HEK293 (cell line): ENCODE data around the gene ECHDC1.

Source experiments
- CTCF ChIA-PET: fragments of 350-600 bp; formaldehyde crosslinking; extraction: SDS; loops from one replicate; lab custom pipeline; 2021; ENCODE audit warnings: antibody characterized with exemption; lab: Yijun Ruan, JAX
- POLR2A ChIA-PET: fragments of 300-600 bp; formaldehyde crosslinking; extraction: SDS; loops from one replicate; lab custom pipeline; 2020; ENCODE audit warnings: antibody characterized with exemption, inconsistent platforms; lab: Yijun Ruan, JAX
- H3K27ac ChIP-seq: fragments of 200-500 bp; sonication (Bioruptor generic); 2 replicates; pipeline ENCODE4 v1.5.1; 2014; ENCODE audit warnings: low read depth, low read length, control low read depth, inconsistent platforms; ENCODE audit errors: extremely low read depth
- H3K36me3 ChIP-seq, 2 experiments: fragments of 200-500 bp in 1 of 2; sonication (Bioruptor generic) in 1 of 2; 1 replicate in 1 of 2; 2 replicates in 1 of 2; pipeline ENCODE4 v1.5.1; 2014 to 2017; ENCODE audit warnings: inconsistent platforms in 2 of 2, low read length in 2 of 2; ENCODE audit not compliant: control insufficient read depth in 2 of 2, insufficient read depth in 1 of 2
- H3K4me1 ChIP-seq: fragments of 200-500 bp; sonication (Bioruptor generic); 2 replicates; pipeline ENCODE4 v1.5.1; 2014; ENCODE audit warnings: mild to moderate bottlenecking, low read length, inconsistent platforms; ENCODE audit not compliant: control insufficient read depth, insufficient read depth
- H3K4me3 ChIP-seq: 2 replicates; pipeline ENCODE4 v1.5.1; 2011; ENCODE audit warnings: low read depth, mild to moderate bottlenecking, control low read depth, low read length, moderate library complexity
- H3K9me3 ChIP-seq: fragments of 200-500 bp; sonication (Bioruptor generic); 2 replicates; pipeline ENCODE4 v1.5.1; 2014; ENCODE audit warnings: low read depth, low read length, inconsistent platforms; ENCODE audit not compliant: control insufficient read depth, insufficient read depth
- FEZF1 ChIP-seq: fragments of 450-650 bp; formaldehyde crosslinking; IDR thresholded peaks from 2 replicates; pipeline ENCODE4 v1.5.1; 2016; ENCODE audit warnings: missing biosample characterization, missing genetic modification characterization
- PRDM4 ChIP-seq: fragments of 450-650 bp; formaldehyde crosslinking; IDR thresholded peaks from 2 replicates; pipeline ENCODE4 v1.5.1; 2017; ENCODE audit warnings: missing biosample characterization, missing genetic modification characterization
- SCRT2 ChIP-seq: fragments of 450-650 bp; formaldehyde crosslinking; IDR thresholded peaks from 2 replicates; pipeline ENCODE4 v1.5.1; 2016; ENCODE audit warnings: missing biosample characterization, missing genetic modification characterization
- SP7 ChIP-seq: fragments of 450-650 bp; formaldehyde crosslinking; IDR thresholded peaks from 2 replicates; pipeline ENCODE4 v1.5.1; 2016; ENCODE audit warnings: missing biosample characterization, missing genetic modification characterization
- ZBTB1 ChIP-seq: fragments of 450-650 bp; formaldehyde crosslinking; IDR thresholded peaks from 2 replicates; pipeline ENCODE4 v1.5.1; 2016; ENCODE audit warnings: missing biosample characterization, missing genetic modification characterization
- ZNF157 ChIP-seq: fragments of 450-650 bp; formaldehyde crosslinking; IDR thresholded peaks from 2 replicates; pipeline ENCODE4 v1.5.1; 2016; ENCODE audit warnings: missing biosample characterization, missing genetic modification characterization
- ZNF174 ChIP-seq: fragments of 450-650 bp; formaldehyde crosslinking; IDR thresholded peaks from 2 replicates; pipeline ENCODE4 v1.5.0; 2017; ENCODE audit warnings: missing biosample characterization, mild to moderate bottlenecking, missing genetic modification characterization
- ZNF19 ChIP-seq: fragments of 450-650 bp; formaldehyde crosslinking; IDR thresholded peaks from 2 replicates; pipeline ENCODE4; 2016; ENCODE audit warnings: missing biosample characterization, missing genetic modification characterization, low read depth
- ZNF239 ChIP-seq: fragments of 450-650 bp; formaldehyde crosslinking; IDR thresholded peaks from 2 replicates; pipeline ENCODE4 v1.5.1; 2016; ENCODE audit warnings: missing biosample characterization, missing genetic modification characterization
- ZNF266 ChIP-seq: fragments of 450-650 bp; formaldehyde crosslinking; IDR thresholded peaks from 2 replicates; pipeline ENCODE4 v1.5.1; 2016; ENCODE audit warnings: missing biosample characterization, missing genetic modification characterization, low read depth
- ZNF292 ChIP-seq: fragments of 450-650 bp; formaldehyde crosslinking; IDR thresholded peaks from 2 replicates; pipeline ENCODE4 v1.5.1; 2016; ENCODE audit warnings: low read depth, missing biosample characterization, missing genetic modification characterization, borderline replicate concordance
- ZNF366 ChIP-seq: fragments of 450-650 bp; formaldehyde crosslinking; conservative IDR thresholded peaks from 2 replicates; pipeline ENCODE4 v1.5.1; 2016; ENCODE audit warnings: missing biosample characterization, missing genetic modification characterization
- ZNF37A ChIP-seq: fragments of 450-650 bp; IDR thresholded peaks from 2 replicates; pipeline ENCODE4 v1.5.1; 2018; ENCODE audit warnings: missing biosample characterization, missing genetic modification characterization
- ZNF391 ChIP-seq: fragments of 450-650 bp; formaldehyde crosslinking; IDR thresholded peaks from 2 replicates; pipeline ENCODE4 v1.5.1; 2016; ENCODE audit warnings: low read depth, missing biosample characterization, missing genetic modification characterization, borderline replicate concordance
- ZNF473 ChIP-seq: fragments of 450-650 bp; formaldehyde crosslinking; IDR thresholded peaks from 2 replicates; pipeline ENCODE4 v1.5.1; 2017; ENCODE audit warnings: missing biosample characterization, missing genetic modification characterization
- ZNF558 ChIP-seq: fragments of 450-650 bp; formaldehyde crosslinking; IDR thresholded peaks from 2 replicates; pipeline ENCODE4 v1.5.1; 2016; ENCODE audit warnings: missing biosample characterization, missing genetic modification characterization
- ZNF658 ChIP-seq: fragments of 450-650 bp; formaldehyde crosslinking; IDR thresholded peaks from 2 replicates; pipeline ENCODE4; 2016; ENCODE audit warnings: missing biosample characterization, missing genetic modification characterization
- ZNF785 ChIP-seq: fragments of 450-650 bp; formaldehyde crosslinking; IDR thresholded peaks from 2 replicates; pipeline ENCODE4 v1.5.1; 2016; ENCODE audit warnings: missing biosample characterization, missing genetic modification characterization
- ZSCAN30 ChIP-seq: fragments of 450-650 bp; IDR thresholded peaks from 2 replicates; pipeline ENCODE4 v1.5.1; 2018; ENCODE audit warnings: missing biosample characterization, mild to moderate bottlenecking, missing genetic modification characterization, moderate library complexity
- TF ChIP-seq, protein P1 (sequence below): fragments of 450-650 bp; formaldehyde crosslinking; optimal IDR thresholded peaks from 2 replicates; pipeline ENCODE3; 2016; ENCODE audit warnings: missing biosample characterization, mild to moderate bottlenecking, missing genetic modification characterization

ECHDC1 gene

DNA sequence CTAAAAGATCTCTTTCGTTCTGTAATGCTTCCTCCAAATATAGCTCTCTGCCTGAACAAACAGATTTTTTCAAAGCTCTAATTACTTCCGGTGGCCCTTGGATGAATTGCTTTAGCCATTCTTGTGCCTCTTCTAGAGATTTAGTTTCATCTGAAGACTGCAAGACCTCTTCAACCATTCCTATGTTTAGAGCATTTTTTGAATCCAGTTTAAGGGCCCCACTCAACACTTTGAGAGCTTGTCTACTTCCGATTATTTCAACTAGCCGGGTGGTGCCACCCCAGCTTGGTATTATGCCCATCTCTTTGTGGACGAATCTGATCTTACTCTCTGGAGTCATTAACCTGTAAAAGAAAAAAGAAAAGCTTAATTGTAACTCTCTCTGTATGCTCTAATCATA lies 53.5 kb downstream of the ECHDC1 start:
- peaks cover 6 to 61% of the 10 kb centered on the region in 2 experiments; a peak in 2 of 3 replicates for H3K36me3 ChIP-seq
- TF ChIP-seq, protein P1, sequence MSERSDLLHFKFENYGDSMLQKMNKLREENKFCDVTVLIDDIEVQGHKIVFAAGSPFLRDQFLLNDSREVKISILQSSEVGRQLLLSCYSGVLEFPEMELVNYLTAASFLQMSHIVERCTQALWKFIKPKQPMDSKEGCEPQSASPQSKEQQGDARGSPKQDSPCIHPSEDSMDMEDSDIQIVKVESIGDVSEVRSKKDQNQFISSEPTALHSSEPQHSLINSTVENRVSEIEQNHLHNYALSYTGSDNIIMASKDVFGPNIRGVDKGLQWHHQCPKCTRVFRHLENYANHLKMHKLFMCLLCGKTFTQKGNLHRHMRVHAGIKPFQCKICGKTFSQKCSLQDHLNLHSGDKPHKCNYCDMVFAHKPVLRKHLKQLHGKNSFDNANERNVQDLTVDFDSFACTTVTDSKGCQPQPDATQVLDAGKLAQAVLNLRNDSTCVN (tag by site-specific recombination) = no peak
- TF ChIP-seq ZNF658 (tag by site-specific recombination) (no peak), ZNF558 (tag by site-specific recombination) (no peak), ZNF37A (tag by site-specific recombination) (no peak), ZNF292 (tag by site-specific recombination) (no peak), FEZF1 (tag by site-specific recombination) (no peak)
- CTCF ChIA-PET = interaction anchor here (0.6 to 1.0 kb wide), 3 partner anchors 10 to 231 kb away, joined by 4 to 7 read pairs (median 4); no protein-coding TSS in a partner anchor
- no peaks in the 10 kb centered on the region for H3K4me1 ChIP-seq
- no peak overlapping the region for H3K4me3 ChIP-seq
- no peaks in the 10 kb centered on the region for H3K9me3 ChIP-seq
- POLR2A ChIA-PET = no interaction called here
- H3K27ac ChIP-seq = no peak overlapping the region

GRCh38 chr6:127288705-127289104 lies 54.7 kb downstream of the ECHDC1 start:
- H3K27ac ChIP-seq = no peak overlapping the region
- H3K9me3 ChIP-seq = no peaks in the 10 kb centered on the region
- no peaks in the 10 kb centered on the region for H3K4me1 ChIP-seq
- ChIA-PET POLR2A (no interaction called here), CTCF (interaction anchor here (1.0 kb wide), 1 partner anchor 15 kb away, joined by 3 read pairs; no protein-coding TSS in a partner anchor)
- no peak for TF ChIP-seq ZNF391 (tag by site-specific recombination)
- no peak for TF ChIP-seq ZNF174 (tag by site-specific recombination)
- no peak for TF ChIP-seq SCRT2 (tag by site-specific recombination)
- no peak for TF ChIP-seq ZNF239 (tag by site-specific recombination)
- TF ChIP-seq ZNF366 (tag by site-specific recombination) = no peak
- no peak for TF ChIP-seq SP7 (tag by site-specific recombination)
- H3K4me3 ChIP-seq = no peak overlapping the region
- peaks cover 6 to 67% of the 10 kb centered on the region in 2 experiments; a peak in 2 of 3 replicates for H3K36me3 ChIP-seq

DNA sequence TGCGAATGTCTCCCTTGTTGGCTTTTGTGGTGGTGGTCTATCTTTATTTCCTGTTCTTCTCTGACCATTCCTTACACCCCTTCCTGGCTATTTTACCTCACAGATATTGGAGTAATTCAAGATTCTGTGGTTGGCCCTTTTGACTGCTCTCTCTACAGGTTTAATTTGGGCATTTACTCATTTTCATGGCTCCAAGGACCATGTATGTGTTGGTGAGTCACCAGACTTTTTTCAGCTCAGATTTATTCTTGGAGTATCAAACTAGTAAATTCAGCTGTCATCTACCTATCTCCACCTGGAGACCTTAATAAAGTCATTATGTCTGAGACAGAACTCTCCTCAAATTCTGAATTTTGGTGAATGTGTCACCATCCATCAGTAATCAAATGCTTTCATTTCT lies 61.2 kb downstream of the ECHDC1 start:
- TF ChIP-seq ZNF19 (tag by site-specific recombination) (no peak), ZNF785 (tag by site-specific recombination) (no peak), ZNF266 (tag by site-specific recombination) (no peak), ZSCAN30 (no peak), ZNF157 (tag by site-specific recombination) (no peak), ZNF473 (tag by site-specific recombination) (no peak), ZBTB1 (no peak), PRDM4 (tag by site-specific recombination) (no peak)
- Histone ChIP-seq H3K4me3 (no peak overlapping the region), H3K9me3 (no peaks in the 10 kb centered on the region), H3K27ac (no peak overlapping the region), H3K36me3 (peaks cover 5 to 61% of the 10 kb centered on the region in 2 experiments; a peak in 2 of 3 replicates), H3K4me1 (no peaks in the 10 kb centered on the region)
- ChIA-PET CTCF (interaction anchor here (0.6 kb wide), 1 partner anchor 68 kb away, joined by 4 read pairs; no protein-coding TSS in a partner anchor), POLR2A (interaction anchor here (0.6 to 1.0 kb wide), 2 partner anchors 9 to 16 kb away, joined by 3 read pairs; no protein-coding TSS in a partner anchor)
